Keratinocyte (primary cell): ENCODE data around the gene USB1. TPM values are rescaled to one million over a fixed set of nuclear protein-coding genes. Genes with fewer than 3 reads are reported as not detected.

Experiments used
- DNase-seq: peaks from one replicate; pipeline ENCODE4 v3.0.0-alpha.2; 2011; ENCODE audit warnings: low read depth, missing footprints, low spot score
- FAIRE-seq: peaks from 2 replicates; lab custom pipeline; 2011; peaks lifted over from hg19 to GRCh38; lab: Jason Lieb, UNC
- H2AFZ ChIP-seq: 2 replicates; pipeline ENCODE4 v1.6.0; 2012; ENCODE audit warnings: low read length, control low read depth, inconsistent platforms; ENCODE audit not compliant: control insufficient read depth
- H3K27ac ChIP-seq: 2 replicates; pipeline ENCODE4 v1.5.1; 2011; ENCODE audit warnings: low read length; ENCODE audit not compliant: control insufficient read depth, insufficient read depth
- H3K27me3 ChIP-seq: 3 replicates; pipeline ENCODE4 v1.6.0; 2011; ENCODE audit warnings: low read length; ENCODE audit not compliant: control insufficient read depth, insufficient read depth; ENCODE audit errors: extremely low read depth
- H3K36me3 ChIP-seq, 2 experiments: 2 replicates in 1 of 2; 3 replicates in 1 of 2; pipeline ENCODE4 v1.5.1; 2011; ENCODE audit warnings: low read length in 2 of 2, mild to moderate bottlenecking in 1 of 2; ENCODE audit not compliant: control insufficient read depth in 2 of 2, insufficient read depth in 2 of 2; ENCODE audit errors: extremely low read depth in 1 of 2
- H3K4me1 ChIP-seq: 3 replicates; pipeline ENCODE4 v1.5.1; 2011; ENCODE audit warnings: low read length; ENCODE audit not compliant: control insufficient read depth, insufficient read depth; ENCODE audit errors: extremely low read depth
- H3K4me2 ChIP-seq: 3 replicates; pipeline ENCODE4 v1.6.0; 2011; ENCODE audit warnings: low read depth, low read length; ENCODE audit not compliant: control insufficient read depth, insufficient read depth; ENCODE audit errors: extremely low read depth
- H3K4me3 ChIP-seq, 3 experiments: fragments of 200-600 bp in 1 of 3; sonication (generic) in 1 of 3; 2 replicates in 2 of 3; 3 replicates in 1 of 3; pipeline ENCODE4 v1.5.1; 2011 to 2016; ENCODE audit warnings: low read length in 3 of 3, mild to moderate bottlenecking in 3 of 3, control low read depth in 2 of 3, inconsistent platforms in 1 of 3, low read depth in 1 of 3, mixed read lengths in 1 of 3, mixed run types in 1 of 3, moderate library complexity in 1 of 3; ENCODE audit not compliant: control insufficient read depth in 2 of 3, insufficient read depth in 2 of 3; ENCODE audit errors: extremely low read depth in 1 of 3
- H3K79me2 ChIP-seq: 2 replicates; pipeline ENCODE4 v1.6.0; 2012; ENCODE audit warnings: low read length; ENCODE audit not compliant: control insufficient read depth, insufficient read depth
- H3K9ac ChIP-seq: 3 replicates; pipeline ENCODE4 v1.6.0; 2011; ENCODE audit warnings: low read length; ENCODE audit not compliant: control insufficient read depth, insufficient read depth; ENCODE audit errors: extremely low read depth
- H3K9me1 ChIP-seq: 3 replicates; pipeline ENCODE4 v1.6.0; 2011; ENCODE audit warnings: low read length; ENCODE audit not compliant: control insufficient read depth, insufficient read depth; ENCODE audit errors: extremely low read depth
- H3K9me3 ChIP-seq: 2 replicates; pipeline ENCODE4 v1.5.1; 2012; ENCODE audit warnings: low read depth, low read length; ENCODE audit not compliant: control insufficient read depth
- H4K20me1 ChIP-seq: 3 replicates; pipeline ENCODE4 v1.6.0; 2011; ENCODE audit warnings: low read length; ENCODE audit not compliant: control insufficient read depth, insufficient read depth; ENCODE audit errors: extremely low read depth
- CTCF ChIP-seq, 3 experiments: IDR thresholded peaks in 1 of 3; conservative IDR thresholded peaks in 1 of 3; optimal IDR thresholded peaks in 1 of 3; 2 replicates in 2 of 3; 3 replicates in 1 of 3; pipeline versions ENCODE3 to v1.5.1; 2011; ENCODE audit warnings: low read length in 3 of 3, mild to moderate bottlenecking in 3 of 3, moderate library complexity in 2 of 3, control low read depth in 1 of 3, inconsistent platforms in 1 of 3; ENCODE audit not compliant: insufficient read depth in 2 of 3; ENCODE audit errors: extremely low read depth in 1 of 3
- EZH2 ChIP-seq: IDR thresholded peaks from one replicate; pipeline ENCODE4 v1.6.1; 2012; ENCODE audit warnings: inconsistent platforms, mild to moderate bottlenecking, low read length, moderate library complexity
- dilution Hi-C: fragments of 300-500 bp; cut with MboI; formaldehyde crosslinking; loops from one replicate; pipeline ENCODE4 v1.7.0; 2020; ENCODE audit warnings: low sequenced_read_pairs; ENCODE audit not compliant: extremely low pct_ligation_motif_present
- polyA plus RNA-seq, 5 experiments: library from polyadenylated mRNA; depleted of rRNA in 3 of 5; stranded (reverse) in 3 of 5; stranded (forward) in 1 of 5; unstranded in 1 of 5; fragments of >200 nt; gene quantifications; 1 replicate in 1 of 5; 2 replicates in 3 of 5; 3 replicates in 1 of 5; pipeline versions ENCODE4 v1.2.1 to v1.2.3, GENCODE V29; 2011 to 2012; ENCODE audit warnings: missing spikeins in 2 of 5, low read depth in 1 of 5, low replicate concordance in 1 of 5

The USB1 gene
- polyA plus RNA-seq, 1 donor (not counting 4 experiments of a cell fraction or from before 2014, with no cell fraction given) = 63.5 TPM

- Histone ChIP-seq H3K4me1 (no peaks in the 10 kb centered on the region), H3K79me2 (no peaks in the 10 kb centered on the region), H3K9me3 (no peaks in the 10 kb centered on the region), H3K27ac (no peak overlapping the region), H3K9ac (no peak overlapping the region), H3K27me3 (no peaks in the 10 kb centered on the region), H4K20me1 (no peaks in the 10 kb centered on the region), H3K36me3 (peaks cover 0 to 3% of the 10 kb centered on the region in 2 experiments), H3K4me3 (no peak overlapping the region), H3K4me2 (no peak overlapping the region), H3K9me1 (no peaks in the 10 kb centered on the region), H2AFZ (no peak overlapping the region)
- FAIRE-seq (no peak), DNase-seq (no peak)
- dilution Hi-C loops = no loop called here
- no peak for TF ChIP-seq EZH2
- no peak for TF ChIP-seq CTCF (optimal IDR thresholded peaks at IDR 0.05 in 1 of 3, IDR thresholded peaks at IDR 0.05 in 1 of 3, conservative IDR thresholded peaks at IDR 0.05 in 1 of 3; ENCODE audit: extremely low read depth in 1 of 3, insufficient read depth in 2 of 3, low read length in 3 of 3)
Measured at GRCh38 chr16:58044266-58045019, 43.2 kb downstream of the USB1 start.

GRCh38 chr16:58045096-58045495 is 43.9 kb downstream of the USB1 start:
- Histone ChIP-seq H3K9me1 (no peaks in the 10 kb centered on the region), H3K79me2 (no peaks in the 10 kb centered on the region), H4K20me1 (no peaks in the 10 kb centered on the region), H3K27me3 (no peaks in the 10 kb centered on the region), H3K9me3 (no peaks in the 10 kb centered on the region), H3K36me3 (peaks cover 0 to 3% of the 10 kb centered on the region in 2 experiments), H3K4me1 (no peaks in the 10 kb centered on the region), H3K4me3 (no peak overlapping the region), H3K4me2 (no peak overlapping the region), H2AFZ (no peak overlapping the region), H3K27ac (no peak overlapping the region), H3K9ac (no peak overlapping the region)
- DNase-seq (no peak), FAIRE-seq (no peak)
- TF ChIP-seq EZH2 (no peak), CTCF (optimal IDR thresholded peaks at IDR 0.05 in 1 of 3, IDR thresholded peaks at IDR 0.05 in 1 of 3, conservative IDR thresholded peaks at IDR 0.05 in 1 of 3; ENCODE audit: extremely low read depth in 1 of 3, insufficient read depth in 2 of 3, low read length in 3 of 3) (no peak)
- dilution Hi-C loops = no loop called here
